HG03097 (cell line): Measurements from ENCODE around the gene PRAF2.

Experiments used
- ATAC-seq: cut with Tn5 transposase; IDR thresholded peaks from one replicate; pipeline ENCODE4 v1.9.1; 2021; ENCODE audit not compliant: unreplicated experiment, low FRiP score

The PRAF2 gene

GRCh38 chrX:49077941-49078340 lies 4.1 kb upstream of the PRAF2 start:
- no peak for ATAC-seq

GRCh38 chrX:49075347-49075746 lies 1.5 kb upstream of the PRAF2 start:
- no peak for ATAC-seq

- no peak for ATAC-seq
Measured at GRCh38 chrX:49072712-49073095, 1.1 kb downstream of the PRAF2 start.

- ATAC-seq, result no peak
Measured at GRCh38 chrX:49071877-49072711, 1.7 kb downstream of the PRAF2 start.

- no peak for ATAC-seq
Measured at GRCh38 chrX:49070988-49071387, 2.8 kb downstream of the PRAF2 start.

- ATAC-seq, result no peak
Measured at GRCh38 chrX:49069038-49069437, 4.8 kb downstream of the PRAF2 start.

- no peak for ATAC-seq
Measured at GRCh38 chrX:49067285-49068120, 6.3 kb downstream of the PRAF2 start.

GRCh38 chrX:49066690-49067089 lies 7.1 kb downstream of the PRAF2 start:
- no peak for ATAC-seq

GRCh38 chrX:49066278-49066677 lies 7.5 kb downstream of the PRAF2 start:
- no peak for ATAC-seq

GRCh38 chrX:49064735-49065134 lies 9.1 kb downstream of the PRAF2 start:
- ATAC-seq, result no peak

- ATAC-seq, result no peak
Measured at GRCh38 chrX:49064303-49064702, 9.5 kb downstream of the PRAF2 start.

GRCh38 chrX:49063715-49064114 lies 10.1 kb downstream of the PRAF2 start:
- no peak for ATAC-seq

- ATAC-seq, result no peak
Measured at GRCh38 chrX:49061916-49062315, 11.9 kb downstream of the PRAF2 start.

GRCh38 chrX:49061490-49061889 lies 12.3 kb downstream of the PRAF2 start:
- no peak for ATAC-seq

GRCh38 chrX:49060914-49061313 lies 12.9 kb downstream of the PRAF2 start:
- no peak for ATAC-seq

- ATAC-seq, result no peak
Measured at GRCh38 chrX:49059681-49060085, 14.1 kb downstream of the PRAF2 start.

GRCh38 chrX:49059201-49059600 lies 14.6 kb downstream of the PRAF2 start:
- ATAC-seq, result no peak

GRCh38 chrX:49058794-49059193 lies 15.0 kb downstream of the PRAF2 start, which contains the start of gene CCDC120:
TSS of gene CCDC120 (plus strand) at chrX:49058999. CDS start at chrX:49062042, 3,043 bp downstream.
- ATAC-seq, result no peak

- ATAC-seq, result no peak
Measured at GRCh38 chrX:49054073-49054762, 19.6 kb downstream of the PRAF2 start.

GRCh38 chrX:49053223-49054072 lies 20.4 kb downstream of the PRAF2 start:
- no peak for ATAC-seq
